ENCODE results near the gene PPP1R14C. TPM values are rescaled to one million over a fixed set of nuclear protein-coding genes. Genes with fewer than 3 reads are reported as not detected.

Gene PPP1R14C
- total and polyA plus RNA-seq, 2 experiments from 2014 or later: 2.1 to 5.2 TPM

- no peak overlapping the region for H2AFZ ChIP-seq
- H3K36me3 ChIP-seq (replicated peaks; ENCODE audit: insufficient read depth, low read depth): no peaks in the 10 kb centered on the region
- H3K9me3 ChIP-seq (ENCODE audit: low read depth): no peaks in the 10 kb centered on the region
- 87% methylated on average over 6 of the region's 6 CpGs for WGBS (ENCODE audit: low lambda C conversion rate, missing lambda C conversion rate)
- H3K4me1 ChIP-seq (ENCODE audit: insufficient read depth): no peaks in the 10 kb centered on the region
- H3K4me3 ChIP-seq: no peak overlapping the region
- H3K79me2 ChIP-seq: no peaks in the 10 kb centered on the region
- TF ChIP-seq EZH2phosphoT487 (IDR thresholded peaks at IDR 0.05; ENCODE audit: low read depth, severe bottlenecking, unreplicated experiment) (no peak), CTCF (IDR thresholded peaks at IDR 0.05; ENCODE audit: poor library complexity) (no peak), EZH2 (IDR thresholded peaks at IDR 0.05; ENCODE audit: borderline replicate concordance) (no peak)
- H3K27me3 ChIP-seq: no peaks in the 10 kb centered on the region
- no peaks in the 10 kb centered on the region for H3K9me2 ChIP-seq (replicated peaks; ENCODE audit: insufficient read depth)
- H3K27ac ChIP-seq: no peak overlapping the region
- no peak overlapping the region for H3K4me2 ChIP-seq
- DNase-seq (ENCODE audit: low spot score): no peak
- H4K20me1 ChIP-seq (ENCODE audit: insufficient read depth, poor library complexity, severe bottlenecking): no peaks in the 10 kb centered on the region
Measured at GRCh38 chr6:150245148-150245935, 102.5 kb downstream of the PPP1R14C start.

DNA sequence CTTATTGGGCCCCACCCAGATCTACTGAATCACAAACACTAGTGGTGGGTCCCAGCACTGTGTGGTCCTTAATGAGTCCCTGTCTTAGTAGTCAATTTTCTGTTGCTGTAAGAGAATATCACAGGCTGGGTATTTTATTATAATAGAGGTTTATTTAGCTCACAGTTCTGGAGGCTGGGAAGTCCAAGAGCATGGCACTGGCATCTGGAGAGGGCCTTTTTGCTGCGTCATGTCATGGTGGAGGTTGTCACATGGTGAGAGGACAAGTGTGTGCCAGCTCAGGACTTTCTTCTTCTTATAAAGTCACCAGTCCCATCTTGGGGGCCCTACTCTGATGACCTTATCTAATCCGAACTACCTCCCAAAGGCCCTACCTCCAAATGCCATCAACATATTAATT is 105.0 kb downstream of the PPP1R14C start:
- Histone ChIP-seq H3K79me2 (no peaks in the 10 kb centered on the region), H3K27ac (no peak overlapping the region), H2AFZ (no peak overlapping the region), H3K36me3 (replicated peaks; ENCODE audit: insufficient read depth, low read depth) (no peaks in the 10 kb centered on the region), H3K4me2 (no peak overlapping the region), H4K20me1 (ENCODE audit: insufficient read depth, poor library complexity, severe bottlenecking) (no peaks in the 10 kb centered on the region), H3K9me2 (replicated peaks; ENCODE audit: insufficient read depth) (no peaks in the 10 kb centered on the region), H3K4me3 (no peak overlapping the region), H3K4me1 (ENCODE audit: insufficient read depth) (peaks cover 8% of the 10 kb centered on the region), H3K9me3 (ENCODE audit: low read depth) (no peaks in the 10 kb centered on the region), H3K27me3 (no peaks in the 10 kb centered on the region)
- TF ChIP-seq EZH2phosphoT487 (IDR thresholded peaks at IDR 0.05; ENCODE audit: low read depth, severe bottlenecking, unreplicated experiment): no peak
- TF ChIP-seq EZH2 (IDR thresholded peaks at IDR 0.05; ENCODE audit: borderline replicate concordance): no peak
- no peak for TF ChIP-seq CTCF (IDR thresholded peaks at IDR 0.05; ENCODE audit: poor library complexity)
- DNase-seq (ENCODE audit: low spot score): no peak
- WGBS (ENCODE audit: low lambda C conversion rate, missing lambda C conversion rate): 94% methylated on average over 2 of the region's 2 CpGs

- no peak overlapping the region for H3K27ac ChIP-seq
- no peaks in the 10 kb centered on the region for H3K9me2 ChIP-seq (replicated peaks; ENCODE audit: insufficient read depth)
- TF ChIP-seq EZH2phosphoT487 (IDR thresholded peaks at IDR 0.05; ENCODE audit: low read depth, severe bottlenecking, unreplicated experiment): no peak
- no peak for TF ChIP-seq EZH2 (IDR thresholded peaks at IDR 0.05; ENCODE audit: borderline replicate concordance)
- TF ChIP-seq CTCF (IDR thresholded peaks at IDR 0.05; ENCODE audit: poor library complexity): no peak
- H3K4me1 ChIP-seq (ENCODE audit: insufficient read depth): peaks cover 9% of the 10 kb centered on the region
- WGBS (ENCODE audit: low lambda C conversion rate, missing lambda C conversion rate): 72% methylated on average over 1 of the region's 1 CpG
- no peak overlapping the region for H2AFZ ChIP-seq
- no peaks in the 10 kb centered on the region for H4K20me1 ChIP-seq (ENCODE audit: insufficient read depth, poor library complexity, severe bottlenecking)
- no peaks in the 10 kb centered on the region for H3K36me3 ChIP-seq (replicated peaks; ENCODE audit: insufficient read depth, low read depth)
- no peaks in the 10 kb centered on the region for H3K9me3 ChIP-seq (ENCODE audit: low read depth)
- no peaks in the 10 kb centered on the region for H3K79me2 ChIP-seq
- H3K27me3 ChIP-seq: no peaks in the 10 kb centered on the region
- H3K4me3 ChIP-seq: no peak overlapping the region
- no peak overlapping the region for H3K4me2 ChIP-seq
- DNase-seq (ENCODE audit: low spot score): no peak
Measured at GRCh38 chr6:150248300-150248699, 105.5 kb downstream of the PPP1R14C start.
